H9 (cell line): ENCODE measurements around the gene RTP1. TPM values are rescaled to one million over a fixed set of nuclear protein-coding genes. Genes with fewer than 3 reads are reported as not detected.

Experiments used
- DNase-seq: peaks from one replicate; pipeline ENCODE4 v3.0.0-alpha.2; 2017
- H2AFZ ChIP-seq: one replicate; pipeline ENCODE4 v1.6.1; 2013; ENCODE audit warnings: mild to moderate bottlenecking, low read length, control low read depth, moderate library complexity
- H2AK5ac ChIP-seq: 2 replicates; pipeline ENCODE4 v1.6.1; 2013; ENCODE audit warnings: low read length, control low read depth, mixed read lengths; ENCODE audit not compliant: insufficient read length
- H2BK120ac ChIP-seq: one replicate; pipeline ENCODE4 v1.6.1; 2013; ENCODE audit warnings: low read depth, mild to moderate bottlenecking, low read length, control low read depth, inconsistent platforms; ENCODE audit not compliant: poor library complexity, severe bottlenecking
- H2BK12ac ChIP-seq: 2 replicates; pipeline ENCODE4 v1.6.1; 2013; ENCODE audit warnings: low read length, control low read depth, mixed read lengths, low read depth; ENCODE audit not compliant: insufficient read length
- H2BK15ac ChIP-seq: 2 replicates; pipeline ENCODE4 v1.6.1; 2013; ENCODE audit warnings: low read depth, low read length, control low read depth
- H2BK20ac ChIP-seq: one replicate; pipeline ENCODE4 v1.6.1; 2013; ENCODE audit warnings: low read depth, mild to moderate bottlenecking, low read length, control low read depth, inconsistent platforms; ENCODE audit not compliant: poor library complexity, severe bottlenecking
- H2BK5ac ChIP-seq: 2 replicates; pipeline ENCODE4 v1.6.1; 2013; ENCODE audit warnings: low read length, control low read depth, mixed read lengths; ENCODE audit not compliant: insufficient read length
- H3K14ac ChIP-seq: 2 replicates; pipeline ENCODE4 v1.6.1; 2013; ENCODE audit warnings: low read length, control low read depth; ENCODE audit not compliant: insufficient read depth
- H3K18ac ChIP-seq: 2 replicates; pipeline ENCODE4 v1.6.1; 2013; ENCODE audit warnings: low read depth, mild to moderate bottlenecking, mixed read lengths, low read length, control low read depth; ENCODE audit not compliant: insufficient read length
- H3K23ac ChIP-seq: 2 replicates; pipeline ENCODE4 v1.6.1; 2013; ENCODE audit warnings: low read length, control low read depth, mixed read lengths, low read depth; ENCODE audit not compliant: insufficient read length
- H3K23me2 ChIP-seq: 2 replicates; pipeline ENCODE4 v1.6.1; 2013; ENCODE audit warnings: low read depth, mild to moderate bottlenecking, mixed read lengths, low read length, control low read depth; ENCODE audit not compliant: insufficient read length, poor library complexity, severe bottlenecking
- H3K27ac ChIP-seq: 2 replicates; pipeline ENCODE4 v1.5.1; 2013; ENCODE audit warnings: low read length, control low read depth, mixed read lengths, low read depth; ENCODE audit not compliant: insufficient read length
- H3K27me3 ChIP-seq: 2 replicates; pipeline ENCODE4 v1.6.1; 2013; ENCODE audit warnings: low read length, control low read depth, inconsistent platforms; ENCODE audit not compliant: insufficient read depth
- H3K4ac ChIP-seq: 2 replicates; pipeline ENCODE4 v1.6.1; 2013; ENCODE audit warnings: low read depth, mild to moderate bottlenecking, control low read depth, inconsistent platforms, low read length, moderate library complexity
- H3K4me1 ChIP-seq: 2 replicates; pipeline ENCODE4 v1.6.1; 2013; ENCODE audit warnings: low read length, control low read depth, inconsistent platforms; ENCODE audit not compliant: insufficient read depth
- H3K4me2 ChIP-seq: 2 replicates; pipeline ENCODE4 v1.6.1; 2013; ENCODE audit warnings: low read length, control low read depth, mixed read lengths; ENCODE audit not compliant: insufficient read length, insufficient read depth
- H3K56ac ChIP-seq: 2 replicates; pipeline ENCODE4 v1.6.1; 2013; ENCODE audit warnings: low read depth, mild to moderate bottlenecking, mixed read lengths, low read length, control low read depth; ENCODE audit not compliant: insufficient read length
- H3K79me1 ChIP-seq: 2 replicates; pipeline ENCODE4 v1.6.1; 2013; ENCODE audit warnings: low read depth, mild to moderate bottlenecking, moderate library complexity, low read length, control low read depth, inconsistent platforms; ENCODE audit not compliant: insufficient read depth, poor library complexity, severe bottlenecking
- H3K79me2 ChIP-seq: 2 replicates; pipeline ENCODE4 v1.6.1; 2013; ENCODE audit warnings: low read length, control low read depth, inconsistent platforms; ENCODE audit not compliant: insufficient read depth
- H3K9ac ChIP-seq: 2 replicates; pipeline ENCODE4 v1.6.1; 2013; ENCODE audit warnings: low read length, control low read depth, mixed read lengths; ENCODE audit not compliant: insufficient read length; ENCODE audit errors: extremely low read depth
- H3K9me3 ChIP-seq: one replicate; pipeline ENCODE4 v1.6.1; 2013; ENCODE audit warnings: low read depth, low read length, inconsistent platforms; ENCODE audit not compliant: control insufficient read depth
- H3T11ph ChIP-seq: one replicate; pipeline ENCODE4 v1.6.1; 2013; ENCODE audit warnings: mild to moderate bottlenecking, low read length, control low read depth, inconsistent platforms
- H4K20me1 ChIP-seq: one replicate; pipeline ENCODE4 v1.6.1; 2013; ENCODE audit not compliant: control insufficient read depth, insufficient read length, insufficient read depth
- H4K5ac ChIP-seq: 2 replicates; pipeline ENCODE4 v1.6.1; 2013; ENCODE audit warnings: low read depth, mild to moderate bottlenecking, mixed read lengths, low read length, control low read depth; ENCODE audit not compliant: insufficient read length
- H4K8ac ChIP-seq: replicated peaks from 2 replicates; pipeline ENCODE4 v1.6.1; 2013; ENCODE audit warnings: low read length, control low read depth, mixed read lengths, low read depth; ENCODE audit not compliant: insufficient read length
- H4K91ac ChIP-seq: 2 replicates; pipeline ENCODE4 v1.6.1; 2013; ENCODE audit warnings: low read depth, mild to moderate bottlenecking, moderate library complexity, mixed read lengths, low read length, control low read depth; ENCODE audit not compliant: insufficient read length
- H3K27ac Mint-ChIP-seq, 3 experiments: 2 replicates in 2 of 3; 3 replicates in 1 of 3; pipeline ENCODE4 v1.8.0; 2020 to 2021; ENCODE audit warnings: mixed read lengths in 3 of 3, mild to moderate bottlenecking in 1 of 3, moderate library complexity in 1 of 3
- H3K27me3 Mint-ChIP-seq: 2 replicates; pipeline ENCODE4 v1.8.0; 2021; ENCODE audit warnings: low read depth, mild to moderate bottlenecking, moderate library complexity, mixed read lengths
- H3K36me3 Mint-ChIP-seq, 3 experiments: 2 replicates in 2 of 3; 3 replicates in 1 of 3; pipeline ENCODE4 v1.8.0; 2020 to 2021; ENCODE audit warnings: low read depth in 3 of 3, mixed read lengths in 3 of 3; ENCODE audit not compliant: insufficient read depth in 1 of 3
- H3K4me1 Mint-ChIP-seq, 2 experiments: 2 replicates each; pipeline ENCODE4 v1.8.0; 2020; ENCODE audit warnings: mixed read lengths in 2 of 2
- H3K4me3 Mint-ChIP-seq, 2 experiments: 2 replicates in 1 of 2; 3 replicates in 1 of 2; pipeline ENCODE4 v1.8.0; 2020 to 2021; ENCODE audit warnings: mild to moderate bottlenecking in 2 of 2, mixed read lengths in 2 of 2, moderate library complexity in 1 of 2
- H3K9me3 Mint-ChIP-seq, 2 experiments: 2 replicates in 1 of 2; 3 replicates in 1 of 2; pipeline ENCODE4 v1.8.0; 2020; ENCODE audit warnings: mild to moderate bottlenecking in 2 of 2, mixed read lengths in 2 of 2, moderate library complexity in 1 of 2
- CTCF ChIP-seq: fragments of 200-600 bp; sonication (generic); conservative IDR thresholded peaks from 3 replicates; pipeline ENCODE4 v1.8.0; 2021; ENCODE audit warnings: antibody characterized with exemption, mild to moderate bottlenecking
- total RNA-seq: library from RNA; stranded (reverse); gene quantifications from 2 replicates; pipeline ENCODE4 v1.2.1, GENCODE V29; 2021

The RTP1 gene
- total RNA-seq, 1 experiment from 2014 or later: 6.6 TPM

GRCh38 chr3:187207624-187208023, 10.3 kb downstream of the RTP1 start:
- no peaks in the 10 kb centered on the region for H4K20me1 ChIP-seq
- H3K23ac ChIP-seq: no peak overlapping the region
- Mint-ChIP-seq H3K27ac (no peak overlapping the region), H3K36me3 (peaks cover 9 to 33% (median 25%) of the 10 kb centered on the region in 3 experiments), H3K4me3 (no peak overlapping the region), H3K27me3 (peaks cover 2% of the 10 kb centered on the region; the same call in 1 of the 2 replicates), H3K4me1 (peaks cover 16 to 33% of the 10 kb centered on the region in 2 experiments), H3K9me3 (peaks cover 22 to 26% of the 10 kb centered on the region in 2 experiments)
- peaks cover 23% of the 10 kb centered on the region for H3K9me3 ChIP-seq
- no peak for TF ChIP-seq CTCF
- no peak overlapping the region for H2BK15ac ChIP-seq
- H3K9ac ChIP-seq: no peak overlapping the region
- H2BK120ac ChIP-seq: no peak overlapping the region
- no peak overlapping the region for H2BK20ac ChIP-seq
- H3K18ac ChIP-seq: no peak overlapping the region
- no peak overlapping the region for H4K8ac ChIP-seq
- no peak overlapping the region for H4K91ac ChIP-seq
- H2BK5ac ChIP-seq: no peak overlapping the region
- no peak overlapping the region for H2BK12ac ChIP-seq
- H3K14ac ChIP-seq: no peak overlapping the region
- no peak overlapping the region for H3K4ac ChIP-seq
- DNase-seq: no peak
- no peak overlapping the region for H3T11ph ChIP-seq
- no peaks in the 10 kb centered on the region for H3K79me1 ChIP-seq
- no peaks in the 10 kb centered on the region for H3K23me2 ChIP-seq
- no peaks in the 10 kb centered on the region for H3K79me2 ChIP-seq
- no peaks in the 10 kb centered on the region for H3K27me3 ChIP-seq
- peaks cover 8% of the 10 kb centered on the region; the same call in 1 of the 2 replicates for H3K4me1 ChIP-seq
- no peak overlapping the region for H3K27ac ChIP-seq
- H3K56ac ChIP-seq: no peak overlapping the region
- H2AK5ac ChIP-seq: no peak overlapping the region
- H3K4me2 ChIP-seq: no peak overlapping the region
- no peak overlapping the region for H4K5ac ChIP-seq
- H2AFZ ChIP-seq: no peak overlapping the region
